Measurements from ENCODE around the gene SPTBN4.
A peak's percentile ranks its signal among the peaks of the same experiment; 100 is the strongest.

Gene SPTBN4

GRCh38 chr19:40571005-40571318, 104.2 kb downstream of the SPTBN4 start:
- Histone ChIP-seq H2AFZ (ENCODE audit: low read depth, low read length, severe bottlenecking) (peak overlapping the region; percentile 61), H3K36me3 (ENCODE audit: low read length) (no peaks in the 10 kb centered on the region), H3K9ac (ENCODE audit: low read length) (no peak overlapping the region; the same call in 1 of the 2 replicates), H3K27ac (ENCODE audit: low read depth, low read length) (no peak overlapping the region), H3K27me3 (ENCODE audit: low read length) (no peaks in the 10 kb centered on the region), H3F3A (ENCODE audit: insufficient read depth) (peaks cover 5% of the 10 kb centered on the region; the same call in 1 of the 2 replicates), H3K4me2 (ENCODE audit: low read depth, low read length, poor library complexity, severe bottlenecking) (peak overlapping the region; percentile 66), H4K20me1 (ENCODE audit: low read depth, low read length) (no peaks in the 10 kb centered on the region), H3K79me2 (ENCODE audit: insufficient read depth, low read length) (no peaks in the 10 kb centered on the region), H3K9me2 (replicated peaks; ENCODE audit: insufficient read depth, low read length) (no peaks in the 10 kb centered on the region), H3K4me3 (ENCODE audit: insufficient read depth, low read length, poor library complexity, severe bottlenecking) (peak overlapping the region; percentile 51), H3K9me3 (ENCODE audit: insufficient read depth, low read length) (no peaks in the 10 kb centered on the region)
- TF ChIP-seq EZH2phosphoT487 (conservative IDR thresholded peaks at IDR 0.05; ENCODE audit: low read length), result no peak
- TF ChIP-seq, protein P1, sequence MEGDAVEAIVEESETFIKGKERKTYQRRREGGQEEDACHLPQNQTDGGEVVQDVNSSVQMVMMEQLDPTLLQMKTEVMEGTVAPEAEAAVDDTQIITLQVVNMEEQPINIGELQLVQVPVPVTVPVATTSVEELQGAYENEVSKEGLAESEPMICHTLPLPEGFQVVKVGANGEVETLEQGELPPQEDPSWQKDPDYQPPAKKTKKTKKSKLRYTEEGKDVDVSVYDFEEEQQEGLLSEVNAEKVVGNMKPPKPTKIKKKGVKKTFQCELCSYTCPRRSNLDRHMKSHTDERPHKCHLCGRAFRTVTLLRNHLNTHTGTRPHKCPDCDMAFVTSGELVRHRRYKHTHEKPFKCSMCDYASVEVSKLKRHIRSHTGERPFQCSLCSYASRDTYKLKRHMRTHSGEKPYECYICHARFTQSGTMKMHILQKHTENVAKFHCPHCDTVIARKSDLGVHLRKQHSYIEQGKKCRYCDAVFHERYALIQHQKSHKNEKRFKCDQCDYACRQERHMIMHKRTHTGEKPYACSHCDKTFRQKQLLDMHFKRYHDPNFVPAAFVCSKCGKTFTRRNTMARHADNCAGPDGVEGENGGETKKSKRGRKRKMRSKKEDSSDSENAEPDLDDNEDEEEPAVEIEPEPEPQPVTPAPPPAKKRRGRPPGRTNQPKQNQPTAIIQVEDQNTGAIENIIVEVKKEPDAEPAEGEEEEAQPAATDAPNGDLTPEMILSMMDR (IDR thresholded peaks at IDR 0.05; ENCODE audit: insufficient read depth, low read length, poor library complexity, severe bottlenecking), result no peak

DNA sequence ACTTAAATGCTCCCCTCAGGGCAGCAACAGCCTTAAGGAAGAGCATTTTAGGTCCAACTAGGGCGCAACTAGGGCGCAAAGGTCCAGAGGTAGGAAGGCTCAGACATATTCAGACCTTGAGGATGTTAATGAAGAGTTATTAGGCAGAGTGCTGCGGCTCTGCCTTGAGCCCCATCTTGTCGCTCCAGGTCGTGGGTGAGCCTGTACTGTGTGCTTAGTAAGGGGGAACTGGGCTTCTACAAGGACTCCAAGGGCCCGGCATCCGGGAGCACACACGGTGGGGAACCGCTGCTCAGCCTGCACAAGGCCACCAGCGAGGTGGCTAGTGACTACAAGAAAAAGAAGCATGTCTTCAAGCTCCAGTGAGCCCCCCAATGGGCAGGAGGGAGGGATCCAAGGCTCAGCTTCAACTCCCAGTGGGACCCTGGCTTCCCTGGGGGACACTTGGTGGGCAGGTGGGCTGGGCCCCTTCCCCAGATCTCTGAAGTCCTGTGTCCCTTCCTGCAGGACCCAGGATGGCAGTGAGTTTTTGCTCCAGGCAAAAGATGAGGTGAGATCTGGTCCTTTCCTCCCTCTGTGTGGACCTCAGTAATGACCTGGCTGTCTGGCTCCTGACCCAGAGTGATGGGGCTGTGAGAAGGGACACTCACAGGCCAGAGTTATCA, 105.2 kb downstream of the SPTBN4 start:
- Histone ChIP-seq H3K9ac (ENCODE audit: low read length) (no peak overlapping the region), H3F3A (ENCODE audit: insufficient read depth) (peaks cover 5% of the 10 kb centered on the region; the same call in 1 of the 2 replicates), H2AFZ (ENCODE audit: low read depth, low read length, severe bottlenecking) (no peak overlapping the region), H3K4me2 (ENCODE audit: low read depth, low read length, poor library complexity, severe bottlenecking) (no peak overlapping the region), H3K9me3 (ENCODE audit: insufficient read depth, low read length) (no peaks in the 10 kb centered on the region), H3K9me2 (replicated peaks; ENCODE audit: insufficient read depth, low read length) (no peaks in the 10 kb centered on the region), H3K27ac (ENCODE audit: low read depth, low read length) (no peak overlapping the region), H3K36me3 (ENCODE audit: low read length) (no peaks in the 10 kb centered on the region), H3K27me3 (ENCODE audit: low read length) (no peaks in the 10 kb centered on the region), H3K79me2 (ENCODE audit: insufficient read depth, low read length) (peaks cover 2% of the 10 kb centered on the region; the same call in 1 of the 2 replicates), H4K20me1 (ENCODE audit: low read depth, low read length) (no peaks in the 10 kb centered on the region), H3K4me3 (ENCODE audit: insufficient read depth, low read length, poor library complexity, severe bottlenecking) (no peak overlapping the region)
- TF ChIP-seq EZH2phosphoT487 (conservative IDR thresholded peaks at IDR 0.05; ENCODE audit: low read length), result no peak
- TF ChIP-seq, protein P1 (IDR thresholded peaks at IDR 0.05; ENCODE audit: insufficient read depth, low read length, poor library complexity, severe bottlenecking), result no peak

DNA sequence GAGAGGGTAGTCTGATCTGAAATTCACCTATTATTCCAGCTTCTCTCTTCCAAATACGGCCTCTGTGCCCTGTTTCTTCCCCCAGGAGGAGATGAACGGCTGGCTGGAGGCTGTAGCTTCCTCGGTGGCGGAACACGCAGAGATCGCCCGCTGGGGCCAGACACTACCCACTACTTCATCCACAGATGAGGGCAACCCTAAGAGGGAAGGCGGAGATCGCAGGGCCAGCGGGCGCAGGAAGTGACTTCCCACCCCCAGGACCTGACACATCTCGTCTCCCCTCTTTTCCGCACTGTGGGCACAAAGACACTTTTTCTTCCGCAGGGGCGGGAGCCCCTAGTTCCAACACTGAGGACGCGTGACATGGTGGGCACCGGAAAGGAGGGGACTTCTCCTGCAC, 108.5 kb downstream of the SPTBN4 start:
- Histone ChIP-seq H3K79me2 (ENCODE audit: insufficient read depth, low read length) (peaks cover 9% of the 10 kb centered on the region; the same call in 1 of the 2 replicates), H4K20me1 (ENCODE audit: low read depth, low read length) (no peaks in the 10 kb centered on the region), H3K9me2 (replicated peaks; ENCODE audit: insufficient read depth, low read length) (no peaks in the 10 kb centered on the region), H3F3A (ENCODE audit: insufficient read depth) (peaks cover 5% of the 10 kb centered on the region; the same call in 1 of the 2 replicates), H3K9ac (ENCODE audit: low read length) (no peak overlapping the region), H2AFZ (ENCODE audit: low read depth, low read length, severe bottlenecking) (no peak overlapping the region), H3K36me3 (ENCODE audit: low read length) (no peaks in the 10 kb centered on the region), H3K4me3 (ENCODE audit: insufficient read depth, low read length, poor library complexity, severe bottlenecking) (no peak overlapping the region), H3K27ac (ENCODE audit: low read depth, low read length) (no peak overlapping the region), H3K4me2 (ENCODE audit: low read depth, low read length, poor library complexity, severe bottlenecking) (no peak overlapping the region), H3K27me3 (ENCODE audit: low read length) (no peaks in the 10 kb centered on the region), H3K9me3 (ENCODE audit: insufficient read depth, low read length) (no peaks in the 10 kb centered on the region)
- TF ChIP-seq EZH2phosphoT487 (conservative IDR thresholded peaks at IDR 0.05; ENCODE audit: low read length), result no peak
- TF ChIP-seq, protein P1 (IDR thresholded peaks at IDR 0.05; ENCODE audit: insufficient read depth, low read length, poor library complexity, severe bottlenecking), result no peak

All from SU-DHL-6 (cell line).